GM12865 (cell line): ENCODE measurements around the gene ENPP5.

Experiments
- DNase-seq: peaks from one replicate; pipeline ENCODE4 v3.0.0; 2010; ENCODE audit warnings: low read depth
- H3K4me3 ChIP-seq: 2 replicates; pipeline ENCODE4 v1.5.1; 2011; ENCODE audit warnings: mild to moderate bottlenecking, low read depth, low read length, control low read depth
- CTCF ChIP-seq: IDR thresholded peaks from 2 replicates; pipeline ENCODE4 v1.5.1; 2011; ENCODE audit warnings: low read length, control low read depth, low read depth, inconsistent platforms; ENCODE audit not compliant: insufficient read depth; ENCODE audit errors: missing control alignments

Gene ENPP5

GRCh38 chr6:46118157-46118556 is 52.6 kb downstream of the ENPP5 start:
- no peak overlapping the region for H3K4me3 ChIP-seq
- DNase-seq = no peak
- no peak for TF ChIP-seq CTCF

GRCh38 chr6:46116289-46116688 is 54.5 kb downstream of the ENPP5 start:
- no peak for DNase-seq
- TF ChIP-seq CTCF = no peak

GRCh38 chr6:46115634-46116033 is 55.1 kb downstream of the ENPP5 start:
- no peak for DNase-seq
- no peak for TF ChIP-seq CTCF
- H3K4me3 ChIP-seq = no peak overlapping the region

More at GRCh38 chr6:46116289-46116688, 54.5 kb downstream of the ENPP5 start:
- no peak overlapping the region for H3K4me3 ChIP-seq

- DNase-seq = no peak
- no peak overlapping the region for H3K4me3 ChIP-seq
- no peak for TF ChIP-seq CTCF
Observed at GRCh38 chr6:46113370-46113769, 57.4 kb downstream of the ENPP5 start.
